Ovary (tissue), 3 donors: Measurements from ENCODE around the gene ACER3.

Source experiments
- EP300 ChIP-seq: sonication (generic); formaldehyde crosslinking; IDR thresholded peaks from one replicate; pipeline ENCODE4 v1.6.1; 2017; ENCODE audit warnings: antibody characterized with exemption
- POLR2A ChIP-seq: fragments of 450-650 bp; IDR thresholded peaks from one replicate; pipeline ENCODE4 v1.6.1; 2017; ENCODE audit warnings: antibody characterized with exemption, mild to moderate bottlenecking, moderate library complexity
- TF ChIP-seq, protein P1 (sequence below), 3 donors: fragments of 450-650 bp in 2 of 3; fragments of 200-600 bp in 1 of 3; IDR thresholded peaks; one replicate each; pipeline versions ENCODE4 v1.5.1 to v1.8.0; 2016 to 2022; ENCODE audit warnings: antibody characterized with exemption in 3 of 3, mild to moderate bottlenecking in 1 of 3
- donor health status: DM: no; HTN: no; CAD: no.

DNA sequence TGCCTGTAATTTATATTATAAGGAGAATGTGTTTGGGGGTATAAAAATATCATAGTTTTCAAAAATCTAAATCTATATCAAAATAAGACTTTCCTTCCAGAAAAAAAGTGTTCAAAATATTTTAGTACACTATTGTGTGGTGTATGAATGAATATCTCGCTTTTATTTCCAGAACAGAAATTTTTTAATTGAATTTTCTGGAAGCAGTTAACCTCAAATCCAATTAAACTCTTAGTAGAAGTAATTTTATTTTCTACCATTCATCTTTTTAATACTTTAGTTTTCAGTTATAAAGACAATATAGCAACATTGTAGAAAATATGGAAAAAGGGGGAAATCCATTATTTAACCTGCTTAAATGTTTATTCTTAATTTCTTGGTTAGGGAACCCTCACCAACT is 58.7 kb downstream of the ACER3 start:
- TF ChIP-seq, protein P1, sequence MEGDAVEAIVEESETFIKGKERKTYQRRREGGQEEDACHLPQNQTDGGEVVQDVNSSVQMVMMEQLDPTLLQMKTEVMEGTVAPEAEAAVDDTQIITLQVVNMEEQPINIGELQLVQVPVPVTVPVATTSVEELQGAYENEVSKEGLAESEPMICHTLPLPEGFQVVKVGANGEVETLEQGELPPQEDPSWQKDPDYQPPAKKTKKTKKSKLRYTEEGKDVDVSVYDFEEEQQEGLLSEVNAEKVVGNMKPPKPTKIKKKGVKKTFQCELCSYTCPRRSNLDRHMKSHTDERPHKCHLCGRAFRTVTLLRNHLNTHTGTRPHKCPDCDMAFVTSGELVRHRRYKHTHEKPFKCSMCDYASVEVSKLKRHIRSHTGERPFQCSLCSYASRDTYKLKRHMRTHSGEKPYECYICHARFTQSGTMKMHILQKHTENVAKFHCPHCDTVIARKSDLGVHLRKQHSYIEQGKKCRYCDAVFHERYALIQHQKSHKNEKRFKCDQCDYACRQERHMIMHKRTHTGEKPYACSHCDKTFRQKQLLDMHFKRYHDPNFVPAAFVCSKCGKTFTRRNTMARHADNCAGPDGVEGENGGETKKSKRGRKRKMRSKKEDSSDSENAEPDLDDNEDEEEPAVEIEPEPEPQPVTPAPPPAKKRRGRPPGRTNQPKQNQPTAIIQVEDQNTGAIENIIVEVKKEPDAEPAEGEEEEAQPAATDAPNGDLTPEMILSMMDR (IDR thresholded peaks at IDR 0.05), result no peak
- TF ChIP-seq POLR2A (no peak), EP300 (no peak)
